ENCODE data around the gene SLC15A2.
A peak's percentile ranks its signal among the peaks of the same experiment; 100 is the strongest.
"Not testable (repeated sequence)": the region's sequence is repeated elsewhere in the genome, so short reads cannot be mapped to it uniquely, and the experiment has no call there.

SLC15A2 gene

DNA sequence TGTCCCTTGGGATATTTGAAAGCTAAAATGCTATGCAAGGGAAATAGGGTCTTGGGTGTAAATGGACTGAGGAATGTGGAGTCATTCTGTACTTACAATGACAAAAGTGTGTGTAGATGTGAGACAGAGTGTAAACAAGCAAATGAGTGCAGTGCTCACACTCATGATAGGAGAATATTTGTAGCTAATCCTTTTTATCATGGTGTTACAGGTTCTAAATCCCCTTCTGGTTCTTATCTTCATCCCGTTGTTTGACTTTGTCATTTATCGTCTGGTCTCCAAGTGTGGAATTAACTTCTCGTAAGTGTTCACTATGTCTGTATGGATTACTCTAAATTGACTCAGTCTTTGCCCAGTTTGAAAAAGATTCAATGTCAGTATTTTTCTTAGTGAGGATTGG lies 30.5 kb downstream of the SLC15A2 start:
- DNase-seq (ENCODE audit: low read depth), result no peak

DNA sequence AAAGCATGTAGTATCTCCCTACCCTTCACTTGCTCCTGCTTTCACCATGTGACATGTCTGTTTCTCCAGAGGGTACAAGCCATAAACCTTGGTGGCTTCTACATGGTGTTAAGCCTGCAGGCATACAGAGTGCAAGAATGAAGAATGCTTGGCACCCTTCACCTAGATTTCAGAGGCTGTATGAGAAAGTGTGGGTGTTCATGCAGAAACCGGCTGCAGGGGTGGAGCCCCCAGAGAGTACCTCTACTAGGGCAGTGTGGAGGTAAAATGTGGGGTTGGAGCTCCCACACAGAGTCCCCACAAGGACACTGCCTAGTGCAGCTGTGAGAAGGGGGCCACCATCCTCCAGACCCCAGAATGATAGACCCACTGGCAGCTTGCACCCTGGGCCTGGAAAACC lies 32.2 kb downstream of the SLC15A2 start:
- no peak for DNase-seq (ENCODE audit: low read depth)

- DNase-seq (ENCODE audit: low read depth), result not testable (repeated sequence)
Observed at GRCh38 chr3:121938141-121938855, 44.1 kb downstream of the SLC15A2 start.

GRCh38 chr3:121941592-121941991 lies 47.4 kb downstream of the SLC15A2 start:
- DNase-seq (ENCODE audit: low read depth), result no peak

DNA sequence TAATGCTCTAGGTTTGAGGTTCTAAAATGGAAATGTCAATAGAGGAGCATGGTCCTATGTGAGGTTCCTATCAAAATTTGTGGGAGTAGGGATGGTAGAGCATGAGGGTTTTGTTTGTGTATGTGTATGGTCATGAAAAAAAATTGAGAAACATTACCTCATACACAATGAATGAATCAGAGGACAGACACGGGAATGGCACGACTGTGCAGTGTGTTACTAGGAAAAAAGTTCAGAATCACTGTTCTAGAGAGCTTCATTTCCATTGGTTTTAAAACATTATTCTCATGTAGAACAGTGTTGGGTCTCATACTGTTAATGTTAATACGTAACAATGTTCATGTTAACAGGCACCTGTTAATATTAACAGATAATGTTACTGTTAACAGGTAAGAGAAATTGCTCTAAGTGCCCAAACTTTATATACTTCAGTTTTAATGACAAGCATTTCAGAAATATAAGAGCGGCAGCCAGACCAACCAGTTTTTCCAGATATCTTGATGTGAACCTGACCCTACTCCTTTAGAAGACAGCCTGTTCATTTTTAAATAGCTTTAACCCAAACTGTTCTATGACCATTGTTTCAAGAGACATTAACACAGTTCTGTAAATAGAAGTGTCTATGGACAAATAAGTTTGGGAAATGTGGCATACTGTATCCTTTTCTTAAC lies 48.0 kb downstream of the SLC15A2 start:
- DNase-seq (ENCODE audit: low read depth), result no peak

- DNase-seq (ENCODE audit: low read depth), result no peak
Observed at GRCh38 chr3:121943431-121943830, 49.2 kb downstream of the SLC15A2 start.

DNA sequence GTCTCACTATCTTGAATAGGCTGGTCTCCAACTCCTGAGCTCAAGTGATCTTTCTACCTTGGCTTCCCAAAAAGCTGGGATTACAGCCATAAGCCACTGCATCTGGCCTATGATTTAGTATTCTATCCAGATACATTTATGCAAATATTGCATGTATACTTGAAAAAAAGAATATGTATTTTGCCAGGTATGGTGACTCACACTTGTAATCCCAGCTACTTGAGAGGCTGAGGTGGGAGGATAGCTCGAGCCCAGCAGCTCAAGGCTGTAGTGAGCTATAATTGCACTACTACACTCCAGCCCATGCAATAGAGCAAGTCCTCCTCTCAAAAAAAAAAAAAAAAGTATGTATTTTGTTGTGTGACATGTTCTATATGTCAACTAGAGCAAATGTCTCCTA lies 54.4 kb downstream of the SLC15A2 start:
- no peak for DNase-seq (ENCODE audit: low read depth)

GRCh38 chr3:121951291-121951919 lies 57.2 kb downstream of the SLC15A2 start:
- no peak for DNase-seq (ENCODE audit: low read depth)

GRCh38 chr3:121956363-121956762 lies 62.2 kb downstream of the SLC15A2 start:
- no peak for DNase-seq (ENCODE audit: low read depth)

GRCh38 chr3:121957674-121958415 lies 63.6 kb downstream of the SLC15A2 start:
- no peak for DNase-seq (ENCODE audit: low read depth)

DNA sequence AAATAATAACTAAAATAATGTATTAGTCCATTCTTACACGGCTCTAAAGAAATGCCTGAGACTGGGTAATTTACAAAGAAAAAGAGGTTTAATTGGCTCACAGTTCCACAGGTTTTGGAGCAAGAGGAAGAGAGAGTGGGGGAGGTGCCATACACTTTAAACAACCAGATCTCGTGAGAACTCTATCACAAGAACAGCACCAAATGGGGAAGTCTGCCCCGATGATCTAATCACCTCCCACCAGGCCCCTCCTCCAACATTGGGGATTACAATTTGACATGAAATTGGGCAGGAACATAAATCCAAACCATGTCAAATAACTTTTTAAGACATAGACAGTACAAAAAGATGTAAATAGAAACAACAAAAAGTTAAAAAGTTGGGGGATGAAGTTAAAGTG lies 64.6 kb downstream of the SLC15A2 start:
- DNase-seq (ENCODE audit: low read depth), result peak; percentile 7

DNA sequence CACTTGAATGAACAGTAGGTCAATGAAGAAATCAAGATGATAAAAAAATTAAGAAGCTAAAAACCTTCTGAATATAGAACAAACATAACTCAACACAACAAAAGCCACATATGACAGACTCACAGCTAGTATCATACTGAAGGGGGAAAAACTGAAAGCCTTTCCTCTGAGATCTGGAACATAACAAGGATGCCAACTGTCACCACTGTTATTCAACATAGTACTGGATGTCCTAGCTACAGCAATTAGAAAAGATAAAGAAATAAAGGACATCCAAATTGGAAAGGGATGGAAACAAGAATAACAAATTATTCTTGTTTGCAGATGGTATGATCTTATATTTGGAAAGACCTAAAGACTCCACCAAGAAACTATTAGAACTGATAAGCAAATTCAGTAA lies 67.1 kb downstream of the SLC15A2 start:
- no peak for DNase-seq (ENCODE audit: low read depth)

DNA sequence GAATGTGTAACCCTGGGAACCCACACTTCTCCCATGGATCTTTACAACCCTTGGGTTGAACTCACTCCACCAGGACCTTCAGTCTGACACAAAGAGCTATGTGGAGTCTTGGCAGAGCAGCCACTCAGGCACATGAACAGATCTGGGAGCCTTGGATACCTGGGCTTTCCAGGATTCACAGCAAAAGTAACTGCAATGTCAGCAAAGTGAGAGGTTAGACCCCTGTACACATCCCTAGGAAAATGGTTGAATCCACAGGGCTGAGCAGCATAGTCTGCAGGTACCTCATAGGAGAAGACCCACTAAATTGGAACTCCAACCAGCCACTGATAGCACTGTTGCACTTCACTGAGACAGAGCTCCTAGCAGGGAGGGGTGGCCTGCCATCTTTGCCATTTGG lies 68.2 kb downstream of the SLC15A2 start:
- no peak for DNase-seq (ENCODE audit: low read depth)

DNA sequence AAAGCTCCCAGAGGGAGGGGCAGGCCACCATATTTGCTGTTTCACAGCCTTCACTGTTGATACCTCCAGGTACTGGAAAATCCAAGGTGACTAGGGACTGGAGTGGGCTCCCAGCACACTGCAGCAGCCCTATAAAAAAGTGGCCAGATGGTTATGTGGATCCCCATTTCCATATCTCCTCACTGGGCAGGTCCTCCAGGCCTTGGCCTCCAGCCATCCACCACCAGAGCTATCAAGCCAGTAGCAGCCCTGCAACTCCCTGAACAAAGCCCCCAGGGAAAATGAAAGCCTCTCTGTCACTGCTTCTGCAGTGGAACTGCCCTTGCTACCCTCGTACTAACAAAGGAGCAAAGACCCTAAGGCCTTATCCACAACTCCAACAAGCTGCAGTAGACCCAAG lies 69.4 kb downstream of the SLC15A2 start:
- no peak for DNase-seq (ENCODE audit: low read depth)

- no peak for DNase-seq (ENCODE audit: low read depth)
Observed at GRCh38 chr3:121969631-121970030, 75.4 kb downstream of the SLC15A2 start.

GRCh38 chr3:121970047-121970446 lies 75.8 kb downstream of the SLC15A2 start:
- DNase-seq (ENCODE audit: low read depth), result no peak

DNA sequence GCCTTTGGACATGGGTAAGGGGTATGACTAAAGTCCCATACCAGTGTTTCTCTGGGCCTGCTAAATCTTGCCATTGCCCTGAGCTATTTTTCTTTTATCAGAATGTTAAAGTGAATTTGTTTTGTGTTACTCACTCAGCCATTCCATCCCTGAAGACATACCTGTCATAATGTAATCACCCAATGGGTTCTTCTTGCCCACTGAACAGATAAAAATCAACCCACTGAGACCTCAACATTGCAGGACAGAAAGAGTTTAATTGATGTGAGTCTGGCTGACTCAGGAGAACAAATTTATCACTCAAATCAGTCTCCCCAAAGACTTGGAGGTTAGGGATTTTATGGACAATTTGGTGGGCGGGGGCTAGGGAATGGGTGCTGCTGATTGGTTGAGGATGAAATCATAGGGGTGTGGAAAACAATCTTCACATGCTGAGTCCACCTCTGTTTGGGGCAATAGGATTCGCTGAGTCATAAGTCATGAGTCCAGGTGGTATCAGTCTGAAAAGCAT lies 80.5 kb downstream of the SLC15A2 start:
- no peak for DNase-seq (ENCODE audit: low read depth)

DNA sequence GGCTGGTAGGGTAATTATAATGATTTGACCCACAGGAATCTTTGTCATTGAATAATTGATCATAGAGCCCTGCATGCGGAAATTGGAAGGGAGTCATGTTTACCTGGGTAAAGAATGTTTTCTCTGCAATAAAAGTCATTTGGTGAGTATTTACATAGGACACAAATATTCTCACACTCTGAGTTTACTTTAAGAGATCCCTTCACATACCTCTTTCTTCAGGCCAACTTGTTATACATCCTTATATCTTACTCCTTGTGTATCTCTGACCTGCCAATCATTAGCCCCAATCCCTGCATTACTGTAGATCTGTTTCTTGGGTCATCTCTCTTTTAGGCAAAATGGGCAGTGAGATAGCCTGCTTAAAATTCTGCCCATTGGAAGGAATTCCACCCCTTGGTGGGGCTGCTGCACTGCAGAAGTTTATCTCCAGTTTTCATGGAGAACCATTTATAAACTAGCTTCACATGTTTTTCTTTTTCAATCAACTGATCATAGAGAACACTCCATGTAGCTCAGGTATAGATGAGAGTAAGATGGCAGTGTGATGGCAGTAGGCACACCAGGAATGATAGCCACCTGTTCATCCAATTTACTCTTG lies 81.6 kb downstream of the SLC15A2 start:
- no peak for DNase-seq (ENCODE audit: low read depth)

GRCh38 chr3:121976727-121977126 lies 82.5 kb downstream of the SLC15A2 start:
- DNase-seq (ENCODE audit: low read depth), result no peak

GRCh38 chr3:121979246-121979645 lies 85.0 kb downstream of the SLC15A2 start:
- no peak for DNase-seq (ENCODE audit: low read depth)

DNA sequence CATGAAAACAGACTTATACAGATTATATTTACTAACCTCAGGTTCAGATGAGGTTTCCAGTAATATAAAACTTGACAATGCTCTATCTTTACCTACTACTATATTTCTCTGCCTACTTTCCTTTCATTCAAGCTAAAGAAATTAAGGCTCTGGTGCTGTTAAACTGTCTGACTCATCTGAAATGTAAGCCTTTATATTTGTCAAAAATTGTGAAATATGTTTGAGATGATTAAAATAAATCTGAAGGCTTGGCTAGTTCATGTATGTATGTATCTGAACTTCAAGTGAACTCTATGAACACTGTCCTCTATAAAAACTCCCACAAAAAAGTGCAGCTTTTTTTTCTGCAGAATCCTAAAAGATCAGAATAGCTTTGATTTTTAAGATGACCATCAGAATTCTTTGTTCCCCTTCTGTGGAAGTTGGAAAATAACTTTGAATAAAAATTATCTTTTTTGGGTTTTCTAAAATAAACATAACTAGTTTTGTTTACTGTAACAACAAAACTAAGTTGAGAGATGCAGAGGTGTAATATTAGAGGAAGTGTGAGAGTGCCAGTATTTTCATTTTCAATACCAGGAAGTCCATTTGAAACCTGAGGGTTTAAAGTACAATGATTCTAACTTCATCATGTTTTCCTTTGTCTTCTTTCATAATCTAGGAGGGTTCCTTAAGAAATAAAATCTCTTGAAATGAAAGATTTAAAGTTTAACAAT lies 85.7 kb downstream of the SLC15A2 start:
- DNase-seq (ENCODE audit: low read depth), result no peak

GRCh38 chr3:121980450-121980796 lies 86.2 kb downstream of the SLC15A2 start:
- DNase-seq (ENCODE audit: low read depth), result no peak
